T-helper 1 cell treated with Interleukin-12 subunit alpha and Interleukin-12 subunit beta and Interleukin-4 antibody, amounts not matched to agents 30 μg/mL and 1 μg/mL, for 36 hours (primary cell): ENCODE results near the gene LRFN5.
"Not testable (repeated sequence)": the region's sequence is repeated elsewhere in the genome, so short reads cannot be mapped to it uniquely, and the experiment has no call there.

ENCODE experiments used
- H3K27ac Mint-ChIP-seq: one replicate; pipeline ENCODE4 v1.8.0; 2021; ENCODE audit warnings: mild to moderate bottlenecking, mixed read lengths
- H3K27me3 Mint-ChIP-seq: one replicate; pipeline ENCODE4 v1.8.0; 2021; ENCODE audit warnings: low read depth, mixed read lengths
- H3K36me3 Mint-ChIP-seq: one replicate; pipeline ENCODE4 v1.8.0; 2021; ENCODE audit warnings: low read depth, mixed read lengths
- H3K4me1 Mint-ChIP-seq: one replicate; pipeline ENCODE4 v1.8.0; 2021; ENCODE audit warnings: low read depth, mixed read lengths
- H3K4me3 Mint-ChIP-seq: one replicate; pipeline ENCODE4 v1.8.0; 2021; ENCODE audit warnings: mild to moderate bottlenecking, moderate library complexity, mixed read lengths
- H3K9me3 Mint-ChIP-seq: one replicate; pipeline ENCODE4 v1.8.0; 2021; ENCODE audit warnings: mixed read lengths

Gene LRFN5

DNA sequence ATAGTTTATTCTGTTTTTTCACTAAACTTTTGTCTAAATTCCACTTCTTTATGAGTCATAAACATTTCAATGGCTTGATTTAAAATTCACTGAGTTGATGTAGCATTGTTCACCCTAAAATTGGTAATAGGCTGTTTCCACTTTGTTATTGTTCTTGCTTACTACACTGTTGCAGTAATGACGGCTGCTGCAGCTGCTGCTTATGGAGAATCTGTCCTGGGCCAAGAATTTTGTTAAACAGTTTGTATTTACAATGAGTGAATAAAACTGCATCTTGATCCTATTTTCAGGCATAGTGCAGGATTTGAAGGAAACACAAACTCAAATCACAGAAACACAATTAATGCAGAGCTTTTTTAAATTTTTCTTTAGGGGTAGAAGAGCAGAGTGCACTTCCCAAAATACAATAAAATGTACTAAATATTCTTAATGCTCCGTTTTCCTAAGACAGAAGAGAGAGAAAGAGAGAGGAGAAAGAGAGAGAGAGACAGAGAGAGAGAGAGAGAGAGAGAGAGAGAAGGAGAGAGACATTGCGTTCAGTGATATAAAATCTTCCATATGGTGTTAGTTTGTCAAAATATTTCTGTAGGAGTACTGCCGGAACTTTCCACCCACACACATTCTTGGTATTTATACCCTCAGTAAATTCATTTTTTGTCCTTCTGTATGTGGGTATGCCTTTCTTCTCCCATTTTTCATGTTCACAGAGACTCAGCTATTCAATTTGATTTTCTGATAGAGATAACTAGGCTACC is 266.4 kb downstream of the LRFN5 start:
- peaks cover 6% of the 10 kb centered on the region for H3K9me3 Mint-ChIP-seq
- H3K27me3 Mint-ChIP-seq: no peaks in the 10 kb centered on the region
- H3K36me3 Mint-ChIP-seq: no peaks in the 10 kb centered on the region
- no peak overlapping the region for H3K4me3 Mint-ChIP-seq
- no peak overlapping the region for H3K27ac Mint-ChIP-seq
- no peaks in the 10 kb centered on the region for H3K4me1 Mint-ChIP-seq

DNA sequence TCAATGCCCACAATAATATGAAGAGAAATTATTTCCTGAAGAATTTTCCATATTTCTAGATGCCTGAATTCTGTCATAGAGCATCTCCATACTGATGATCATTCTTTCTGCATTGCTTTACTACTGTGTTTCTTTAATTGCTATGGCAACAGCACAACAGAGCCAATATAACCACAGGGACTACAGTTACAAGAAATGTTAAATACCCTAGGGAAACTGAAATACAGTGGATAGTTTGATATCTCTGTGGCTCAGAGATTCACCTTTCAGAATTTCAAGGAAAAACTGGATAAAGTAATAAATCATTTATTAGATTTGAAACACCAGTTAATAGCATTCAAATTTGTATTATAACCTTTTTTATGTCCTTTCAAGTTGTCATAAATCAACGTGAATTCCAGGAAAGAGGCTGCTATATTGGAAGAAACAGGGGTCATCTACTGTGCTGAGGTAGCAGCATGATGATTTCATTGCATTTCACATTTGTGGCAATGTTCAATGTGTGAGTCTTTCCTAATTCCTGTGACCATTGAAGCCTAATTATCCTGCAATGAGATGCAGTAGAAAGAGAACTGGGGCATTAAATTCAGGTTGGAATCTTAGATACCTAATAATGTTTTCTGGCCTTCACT is 267.1 kb downstream of the LRFN5 start:
- H3K9me3 Mint-ChIP-seq: peaks cover 6% of the 10 kb centered on the region
- no peaks in the 10 kb centered on the region for H3K36me3 Mint-ChIP-seq
- no peaks in the 10 kb centered on the region for H3K27me3 Mint-ChIP-seq
- H3K27ac Mint-ChIP-seq: no peak overlapping the region
- no peak overlapping the region for H3K4me3 Mint-ChIP-seq
- H3K4me1 Mint-ChIP-seq: no peaks in the 10 kb centered on the region

DNA sequence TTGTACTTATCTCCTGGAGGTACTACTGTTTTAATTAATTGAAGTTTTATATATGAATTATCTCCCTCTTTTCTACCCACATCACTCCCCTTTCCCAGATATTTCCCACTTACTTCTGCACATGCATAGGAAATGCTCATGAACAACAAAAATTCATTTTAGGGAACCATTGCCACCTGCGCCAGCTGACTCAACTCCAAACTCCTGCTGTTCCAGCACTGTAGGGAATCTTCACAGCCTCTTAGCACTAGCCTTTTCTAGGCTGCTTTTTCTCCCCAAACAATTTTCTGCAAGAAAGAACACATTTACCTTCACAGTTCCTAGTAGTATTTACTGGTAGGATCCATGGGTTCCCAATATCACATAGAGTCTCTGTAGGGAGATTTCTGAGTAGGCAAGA is 268.4 kb downstream of the LRFN5 start:
- no peak overlapping the region for H3K27ac Mint-ChIP-seq
- H3K4me3 Mint-ChIP-seq: no peak overlapping the region

DNA sequence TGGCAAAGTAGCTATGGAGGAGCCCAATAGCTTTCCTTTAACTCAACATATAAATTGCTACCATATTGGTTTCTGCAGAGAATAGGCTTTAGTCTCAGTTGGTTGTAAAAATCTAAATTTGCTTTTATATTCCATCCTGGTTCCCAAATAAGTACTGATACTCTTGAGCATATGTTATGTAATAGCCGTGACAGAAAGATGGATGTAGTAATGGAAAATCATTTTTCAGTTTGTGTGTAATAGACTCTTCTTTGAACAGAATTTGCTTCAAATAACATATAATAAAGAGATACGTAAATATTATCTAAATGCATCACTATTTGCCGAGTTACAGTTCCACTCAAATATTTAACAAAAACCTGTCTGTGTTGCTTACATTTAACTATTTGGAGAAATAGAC is 271.6 kb downstream of the LRFN5 start:
- no peak overlapping the region for H3K4me3 Mint-ChIP-seq
- H3K9me3 Mint-ChIP-seq: no peaks in the 10 kb centered on the region
- H3K27ac Mint-ChIP-seq: no peak overlapping the region
- H3K4me1 Mint-ChIP-seq: no peaks in the 10 kb centered on the region
- H3K27me3 Mint-ChIP-seq: no peaks in the 10 kb centered on the region
- H3K36me3 Mint-ChIP-seq: no peaks in the 10 kb centered on the region

More for the DNA sequence above, 268.4 kb downstream of the LRFN5 start:
- no peaks in the 10 kb centered on the region for H3K4me1 Mint-ChIP-seq
- no peaks in the 10 kb centered on the region for H3K36me3 Mint-ChIP-seq
- H3K9me3 Mint-ChIP-seq: peaks cover 1% of the 10 kb centered on the region
- H3K27me3 Mint-ChIP-seq: no peaks in the 10 kb centered on the region

DNA sequence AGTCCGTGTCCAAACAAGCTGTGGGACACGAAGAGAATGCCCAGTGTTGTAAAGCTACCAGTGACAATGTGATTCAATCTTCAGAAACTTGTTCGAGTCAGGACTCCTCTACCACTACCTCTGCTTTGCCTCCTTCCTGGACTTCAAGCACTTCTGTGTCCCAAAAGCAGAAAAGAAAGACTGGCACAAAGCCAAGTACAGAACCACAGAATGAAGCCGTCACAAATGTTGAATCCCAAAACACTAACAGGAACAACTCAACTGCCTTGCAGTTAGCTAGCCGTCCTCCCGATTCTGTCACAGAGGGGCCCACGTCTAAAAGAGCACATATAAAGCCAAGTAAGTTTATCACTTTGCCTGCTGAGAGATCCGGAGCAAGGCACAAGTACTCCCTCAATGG is 284.9 kb downstream of the LRFN5 start:
- Mint-ChIP-seq H3K4me3 (no peak overlapping the region), H3K27me3 (no peaks in the 10 kb centered on the region), H3K9me3 (no peaks in the 10 kb centered on the region), H3K4me1 (no peaks in the 10 kb centered on the region), H3K27ac (no peak overlapping the region), H3K36me3 (no peaks in the 10 kb centered on the region)

DNA sequence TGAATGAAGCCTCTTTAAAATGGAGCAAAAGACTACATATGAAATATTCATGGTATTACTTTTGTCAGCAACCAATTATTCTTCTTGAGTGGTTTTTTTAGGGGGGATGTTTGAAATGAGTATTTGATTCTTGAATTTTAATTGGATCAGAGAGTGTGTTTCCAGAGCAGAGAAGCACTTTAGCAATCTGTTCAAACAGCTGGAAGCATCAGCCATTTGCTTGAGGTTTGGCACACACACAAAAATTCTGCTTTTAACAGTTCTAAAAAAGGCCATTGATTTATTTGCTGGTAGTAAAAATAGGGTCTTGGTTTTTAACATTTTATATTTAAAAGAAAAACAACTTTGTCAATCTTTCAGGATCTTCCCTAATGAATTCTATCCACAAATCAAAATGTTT is 292.7 kb downstream of the LRFN5 start:
- Mint-ChIP-seq H3K4me1 (no peaks in the 10 kb centered on the region), H3K27me3 (no peaks in the 10 kb centered on the region), H3K27ac (no peak overlapping the region), H3K36me3 (no peaks in the 10 kb centered on the region), H3K9me3 (no peaks in the 10 kb centered on the region), H3K4me3 (no peak overlapping the region)

DNA sequence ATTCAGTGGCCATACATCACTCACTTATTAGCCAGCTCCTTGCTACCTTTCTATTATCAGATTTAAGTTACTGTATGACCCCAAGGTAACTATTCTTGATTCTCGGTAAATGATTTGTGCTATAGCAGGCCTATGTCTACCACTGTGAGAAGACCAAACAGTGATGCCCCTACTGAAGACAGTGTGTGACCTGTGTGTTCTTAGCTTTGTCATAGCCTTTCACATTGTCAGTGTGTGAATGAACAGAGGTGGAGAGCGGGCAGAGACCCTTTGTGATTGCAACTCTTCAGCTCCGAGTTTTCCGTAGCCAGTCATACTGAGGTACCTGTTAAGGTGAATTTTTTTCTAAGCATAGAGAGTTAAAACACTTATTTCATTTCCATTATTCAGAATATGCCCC is 294.0 kb downstream of the LRFN5 start:
- Mint-ChIP-seq H3K4me3 (no peak overlapping the region), H3K27ac (no peak overlapping the region), H3K27me3 (no peaks in the 10 kb centered on the region), H3K36me3 (no peaks in the 10 kb centered on the region), H3K9me3 (no peaks in the 10 kb centered on the region), H3K4me1 (no peaks in the 10 kb centered on the region)

DNA sequence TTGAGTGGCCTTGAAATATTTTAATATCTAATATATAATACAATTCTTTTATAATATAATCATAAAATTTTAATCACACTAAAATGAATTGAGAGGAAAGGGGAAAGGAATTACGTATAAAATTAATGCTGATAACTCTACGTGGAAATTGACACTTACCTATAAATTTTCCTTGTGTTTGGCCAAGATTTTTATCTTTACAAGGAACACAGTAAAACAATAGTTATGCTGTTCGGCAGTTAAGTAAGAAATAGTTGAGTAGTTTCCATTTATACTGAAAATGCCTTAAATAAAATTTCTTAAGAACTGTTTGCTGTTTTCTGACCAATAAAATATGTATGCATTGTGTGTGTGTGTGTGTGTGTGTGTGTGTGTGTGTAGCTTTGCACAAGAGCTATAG is 294.4 kb downstream of the LRFN5 start:
- H3K4me3 Mint-ChIP-seq: no peak overlapping the region
- no peaks in the 10 kb centered on the region for H3K36me3 Mint-ChIP-seq
- H3K27ac Mint-ChIP-seq: no peak overlapping the region
- no peaks in the 10 kb centered on the region for H3K27me3 Mint-ChIP-seq
- H3K9me3 Mint-ChIP-seq: peaks cover 4% of the 10 kb centered on the region
- no peaks in the 10 kb centered on the region for H3K4me1 Mint-ChIP-seq

DNA sequence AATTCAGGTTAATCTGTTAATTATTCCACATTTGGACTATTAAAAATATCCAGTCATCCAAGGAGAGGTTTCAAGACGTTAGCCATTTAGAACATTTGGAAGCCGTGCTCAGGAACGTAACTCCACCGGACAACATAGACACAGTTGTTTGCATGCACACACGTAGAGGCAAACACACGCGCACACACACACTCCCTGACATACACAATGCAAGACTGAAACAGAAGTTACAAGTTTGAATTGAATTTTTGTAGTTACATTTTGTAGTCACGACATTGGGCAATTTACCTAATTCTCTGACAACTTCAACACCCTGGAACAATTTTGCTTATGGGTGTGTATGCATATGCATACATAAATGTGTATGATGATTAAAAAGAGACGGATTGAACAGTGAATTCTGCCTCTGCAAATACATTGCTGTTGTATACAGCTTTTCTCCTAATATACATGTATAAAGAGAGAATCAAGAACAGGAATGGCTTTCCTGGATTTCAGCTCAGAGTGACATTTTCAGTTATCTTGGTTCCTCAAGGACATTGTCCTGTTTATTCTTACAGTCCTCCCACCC is 298.8 kb downstream of the LRFN5 start:
- H3K9me3 Mint-ChIP-seq: peaks cover 9% of the 10 kb centered on the region
- H3K27me3 Mint-ChIP-seq: no peaks in the 10 kb centered on the region
- H3K4me3 Mint-ChIP-seq: no peak overlapping the region
- no peaks in the 10 kb centered on the region for H3K36me3 Mint-ChIP-seq
- H3K4me1 Mint-ChIP-seq: no peaks in the 10 kb centered on the region
- H3K27ac Mint-ChIP-seq: no peak overlapping the region

DNA sequence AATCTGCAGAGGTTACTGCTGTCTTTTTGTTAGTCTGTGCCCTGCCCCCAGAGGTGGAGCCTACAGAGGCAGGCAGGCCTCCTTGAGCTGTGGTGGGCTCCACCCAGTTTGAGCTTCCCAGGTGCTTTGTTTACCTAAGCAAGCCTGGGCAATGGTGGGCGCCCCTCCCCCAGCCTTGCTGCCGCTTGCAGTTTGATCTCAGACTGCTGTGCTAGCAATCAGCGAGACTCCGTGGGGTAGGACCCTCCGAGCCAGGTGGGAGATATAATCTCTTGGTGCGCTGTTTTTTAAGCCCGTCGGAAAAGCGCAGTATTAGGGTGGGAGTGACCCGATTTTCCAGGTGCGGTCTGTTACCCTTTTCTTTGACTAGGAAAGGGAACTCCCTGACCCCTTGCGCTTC is 304.5 kb downstream of the LRFN5 start:
- H3K9me3 Mint-ChIP-seq, H3K4me3 Mint-ChIP-seq, H3K4me1 Mint-ChIP-seq, H3K27ac Mint-ChIP-seq, H3K27me3 Mint-ChIP-seq, H3K36me3 Mint-ChIP-seq: not testable (repeated sequence)

DNA sequence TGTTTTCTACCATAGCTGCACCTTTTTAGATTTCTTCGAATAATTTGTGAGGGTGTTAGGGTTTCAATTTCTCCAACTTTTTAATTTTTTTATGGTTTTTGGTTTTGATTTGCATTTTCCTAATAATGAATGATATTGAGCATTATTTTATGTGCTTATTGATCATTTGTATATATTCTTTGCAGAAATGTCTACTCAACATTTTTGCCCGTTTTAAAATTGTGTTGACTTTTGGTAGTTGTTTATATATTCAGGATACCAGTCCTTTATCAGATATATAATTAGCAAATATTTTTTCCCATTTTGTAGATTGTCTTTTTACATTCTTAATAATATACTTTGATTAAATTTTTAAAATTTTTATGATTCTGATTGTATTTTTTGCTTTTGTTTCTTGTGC is 306.7 kb downstream of the LRFN5 start:
- Mint-ChIP-seq H3K36me3 (no peaks in the 10 kb centered on the region), H3K4me3 (no peak overlapping the region)

DNA sequence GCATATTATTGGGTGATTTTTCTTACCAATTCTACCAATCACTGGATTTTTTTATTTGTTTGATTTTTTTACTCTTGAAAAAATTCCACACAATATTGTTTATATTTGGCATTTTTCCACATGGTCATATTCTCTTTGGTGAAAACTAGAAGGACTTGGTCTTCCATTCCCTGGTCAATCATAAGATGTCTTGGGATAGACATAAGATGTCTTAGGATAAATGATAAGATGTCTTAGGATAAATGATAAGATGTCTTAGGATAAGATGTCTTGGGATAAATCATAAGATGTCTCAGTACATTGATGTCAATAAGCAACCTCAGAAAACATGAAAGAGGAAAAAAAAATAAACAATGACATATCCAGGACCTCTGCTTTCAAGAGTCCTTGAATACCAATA is 309.1 kb downstream of the LRFN5 start:
- no peak overlapping the region for H3K4me3 Mint-ChIP-seq
- H3K4me1 Mint-ChIP-seq: no peaks in the 10 kb centered on the region
- H3K36me3 Mint-ChIP-seq: no peaks in the 10 kb centered on the region
- no peak overlapping the region for H3K27ac Mint-ChIP-seq
- H3K9me3 Mint-ChIP-seq: peaks cover 16% of the 10 kb centered on the region
- H3K27me3 Mint-ChIP-seq: no peaks in the 10 kb centered on the region

More for the DNA sequence above, 306.7 kb downstream of the LRFN5 start:
- H3K9me3 Mint-ChIP-seq: peaks cover 17% of the 10 kb centered on the region
- no peaks in the 10 kb centered on the region for H3K27me3 Mint-ChIP-seq
- no peak overlapping the region for H3K27ac Mint-ChIP-seq
- no peaks in the 10 kb centered on the region for H3K4me1 Mint-ChIP-seq

DNA sequence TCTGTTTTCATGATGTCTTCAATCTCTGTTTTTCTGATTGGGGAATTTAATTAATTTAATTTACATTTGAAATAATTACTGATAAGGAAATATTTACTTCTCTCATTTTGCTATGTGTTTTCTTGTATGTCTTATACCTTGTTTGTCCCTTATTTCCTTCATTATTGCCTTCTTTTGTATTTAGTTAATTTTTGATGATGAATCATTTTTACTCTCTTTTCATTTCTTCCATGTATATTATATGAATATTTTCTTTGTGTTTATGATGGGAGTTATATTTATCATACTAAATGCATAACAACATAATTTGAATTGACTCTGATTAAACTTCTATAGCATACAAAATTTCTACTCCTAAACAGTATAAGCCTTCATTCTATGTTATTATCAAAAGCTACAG is 309.6 kb downstream of the LRFN5 start:
- H3K27me3 Mint-ChIP-seq: no peaks in the 10 kb centered on the region

DNA sequence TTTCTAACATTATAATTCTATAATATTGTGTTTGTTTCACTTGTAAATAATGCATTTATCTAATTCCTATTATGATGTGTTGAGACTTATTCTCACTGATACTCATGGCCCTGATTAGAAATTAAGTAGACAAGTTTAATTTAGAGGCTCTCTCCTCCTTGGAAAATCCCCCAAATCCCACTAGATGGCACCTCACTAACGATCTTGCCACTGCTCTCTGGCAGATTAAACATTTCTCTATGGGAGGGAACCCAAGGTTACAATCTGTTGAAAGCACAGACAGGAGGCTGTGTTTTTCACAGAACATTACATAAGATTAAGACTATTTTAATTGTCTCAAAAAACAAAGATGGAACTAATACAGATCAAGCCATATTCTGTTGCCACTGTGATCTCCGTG is 318.7 kb downstream of the LRFN5 start:
- no peak overlapping the region for H3K27ac Mint-ChIP-seq
- H3K4me1 Mint-ChIP-seq: no peaks in the 10 kb centered on the region
- no peaks in the 10 kb centered on the region for H3K27me3 Mint-ChIP-seq
- H3K4me3 Mint-ChIP-seq: no peak overlapping the region
- H3K36me3 Mint-ChIP-seq: no peaks in the 10 kb centered on the region
- H3K9me3 Mint-ChIP-seq: peaks cover 3% of the 10 kb centered on the region

More for the DNA sequence above, 309.6 kb downstream of the LRFN5 start:
- Mint-ChIP-seq H3K27ac (no peak overlapping the region), H3K4me3 (no peak overlapping the region), H3K4me1 (no peaks in the 10 kb centered on the region), H3K36me3 (no peaks in the 10 kb centered on the region), H3K9me3 (peaks cover 16% of the 10 kb centered on the region)

DNA sequence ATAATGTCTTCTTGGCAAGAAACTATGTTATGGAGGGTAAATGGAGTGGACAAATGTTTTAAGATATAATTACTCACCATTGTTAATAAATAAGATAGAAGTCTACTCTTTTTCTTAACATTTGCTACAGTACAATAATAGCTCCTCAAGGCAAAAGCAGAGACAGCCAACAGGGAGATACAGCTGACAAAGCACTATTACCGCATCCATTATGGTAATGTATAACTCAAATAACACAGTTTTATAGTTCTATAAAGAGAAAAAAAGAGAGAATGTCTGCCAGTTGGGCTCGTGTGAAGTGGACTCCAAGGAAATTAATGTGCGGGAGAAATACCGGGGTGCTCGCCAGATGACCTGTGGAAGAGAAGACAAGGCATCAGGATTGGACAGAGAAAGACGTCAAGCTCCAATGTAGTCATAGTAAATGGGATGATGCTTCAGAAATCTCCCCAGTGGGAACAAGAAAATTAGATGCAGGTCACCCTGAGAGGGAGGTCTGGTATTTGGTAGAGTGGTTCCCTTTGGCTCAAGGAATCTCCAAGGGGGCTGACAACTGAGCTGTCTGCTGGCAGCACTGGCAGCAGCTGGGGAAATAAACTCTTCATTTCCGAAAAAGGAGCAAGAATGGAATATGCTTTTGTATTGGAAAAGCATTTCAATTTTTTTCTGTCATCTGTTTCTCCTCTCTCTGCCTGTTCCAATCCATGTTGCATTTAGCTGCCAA is 343.9 kb downstream of the LRFN5 start:
- H3K27me3 Mint-ChIP-seq: no peaks in the 10 kb centered on the region
- peaks cover 3% of the 10 kb centered on the region for H3K9me3 Mint-ChIP-seq
- no peak overlapping the region for H3K4me3 Mint-ChIP-seq
- no peaks in the 10 kb centered on the region for H3K4me1 Mint-ChIP-seq
- no peaks in the 10 kb centered on the region for H3K36me3 Mint-ChIP-seq
- H3K27ac Mint-ChIP-seq: no peak overlapping the region
